Measurements from ENCODE around the gene MRPL21.

DNA sequence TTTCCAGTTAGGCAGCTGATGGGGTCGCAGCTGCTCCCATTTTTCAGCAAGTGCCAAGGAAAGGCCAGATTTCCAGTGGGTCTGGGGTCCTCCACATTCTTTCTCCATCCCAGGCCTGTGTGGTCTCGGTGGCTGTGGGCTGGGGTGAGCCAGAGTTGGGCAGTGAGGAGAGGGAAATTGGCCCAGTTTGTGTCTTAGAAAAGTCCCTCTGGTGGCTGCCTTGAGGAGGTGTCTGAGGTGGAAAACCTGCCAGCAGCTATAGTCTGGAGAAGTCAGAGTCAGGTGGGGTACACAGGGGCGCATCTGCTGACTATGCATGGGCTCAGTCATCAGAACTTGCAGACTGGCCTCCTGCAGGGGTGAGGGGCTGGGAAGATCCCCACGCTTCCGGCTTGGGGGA lies 46.6 kb upstream of the MRPL21 start:
- TF ChIP-seq, protein P1, sequence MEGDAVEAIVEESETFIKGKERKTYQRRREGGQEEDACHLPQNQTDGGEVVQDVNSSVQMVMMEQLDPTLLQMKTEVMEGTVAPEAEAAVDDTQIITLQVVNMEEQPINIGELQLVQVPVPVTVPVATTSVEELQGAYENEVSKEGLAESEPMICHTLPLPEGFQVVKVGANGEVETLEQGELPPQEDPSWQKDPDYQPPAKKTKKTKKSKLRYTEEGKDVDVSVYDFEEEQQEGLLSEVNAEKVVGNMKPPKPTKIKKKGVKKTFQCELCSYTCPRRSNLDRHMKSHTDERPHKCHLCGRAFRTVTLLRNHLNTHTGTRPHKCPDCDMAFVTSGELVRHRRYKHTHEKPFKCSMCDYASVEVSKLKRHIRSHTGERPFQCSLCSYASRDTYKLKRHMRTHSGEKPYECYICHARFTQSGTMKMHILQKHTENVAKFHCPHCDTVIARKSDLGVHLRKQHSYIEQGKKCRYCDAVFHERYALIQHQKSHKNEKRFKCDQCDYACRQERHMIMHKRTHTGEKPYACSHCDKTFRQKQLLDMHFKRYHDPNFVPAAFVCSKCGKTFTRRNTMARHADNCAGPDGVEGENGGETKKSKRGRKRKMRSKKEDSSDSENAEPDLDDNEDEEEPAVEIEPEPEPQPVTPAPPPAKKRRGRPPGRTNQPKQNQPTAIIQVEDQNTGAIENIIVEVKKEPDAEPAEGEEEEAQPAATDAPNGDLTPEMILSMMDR (IDR thresholded peaks at IDR 0.05; ENCODE audit: low read length) = peak; percentile 47
- TF ChIP-seq EZH2 (IDR thresholded peaks at IDR 0.05; ENCODE audit: borderline replicate concordance, low read length) = no peak
